Measurements from ENCODE around the gene NDOR1.

The NDOR1 gene

GRCh38 chr9:137167747-137168572 is 37.5 kb upstream of the NDOR1 start:
- no peak for DNase-seq

GRCh38 chr9:137168573-137168903 is 37.0 kb upstream of the NDOR1 start:
- no peak for DNase-seq

GRCh38 chr9:137168904-137169856 is 36.3 kb upstream of the NDOR1 start:
- no peak for DNase-seq

- no peak for DNase-seq
Observed at GRCh38 chr9:137169896-137170358, 35.6 kb upstream of the NDOR1 start, which contains the start of gene LRRC26. Gene LRRC26 (minus strand): TSS chr9:137170051. CDS start chr9:137169943, 108 bp downstream.

GRCh38 chr9:137170486-137171148 is 34.9 kb upstream of the NDOR1 start:
- DNase-seq: no peak

- DNase-seq: no peak
Observed at GRCh38 chr9:137171149-137171900, 34.2 kb upstream of the NDOR1 start.

- DNase-seq: no peak
Observed at GRCh38 chr9:137172901-137173795, 32.4 kb upstream of the NDOR1 start.

- DNase-seq: no peak
Observed at GRCh38 chr9:137173796-137174664, 31.5 kb upstream of the NDOR1 start.

GRCh38 chr9:137174722-137175293 is 30.7 kb upstream of the NDOR1 start:
- no peak for DNase-seq

GRCh38 chr9:137175345-137175961 is 30.0 kb upstream of the NDOR1 start:
- no peak for DNase-seq

GRCh38 chr9:137176302-137177182 is 29.0 kb upstream of the NDOR1 start:
- DNase-seq: no peak

GRCh38 chr9:137178201-137178938 is 27.1 kb upstream of the NDOR1 start:
- no peak for DNase-seq

- DNase-seq: no peak
Observed at GRCh38 chr9:137178939-137179630, 26.4 kb upstream of the NDOR1 start.

- DNase-seq: no peak
Observed at GRCh38 chr9:137179761-137180160, 25.7 kb upstream of the NDOR1 start.

GRCh38 chr9:137180491-137180890 is 25.0 kb upstream of the NDOR1 start:
- DNase-seq: no peak

- no peak for DNase-seq
Observed at GRCh38 chr9:137181680-137182079, 23.8 kb upstream of the NDOR1 start.

GRCh38 chr9:137182836-137183235 is 22.7 kb upstream of the NDOR1 start:
- no peak for DNase-seq

Data from activated gamma-delta T cell (primary cell).